ENCODE measurements around the gene FRYL. TPM values are rescaled to one million over a fixed set of nuclear protein-coding genes. Genes with fewer than 3 reads are reported as not detected.

FRYL gene
- total RNA-seq, 1 experiment from 2014 or later: 47.7 TPM

- intact Hi-C loops (cut with micrococcal nuclease): no loop called here
- no peak for DNase-seq (ENCODE audit: low read depth, low spot score)
- Histone ChIP-seq H3K9ac (ENCODE audit: low read length) (no peak overlapping the region), H3K4me1 (ENCODE audit: control insufficient read depth in 1 of 2, insufficient read depth in 2 of 2, low read length in 2 of 2) (peaks cover 2 to 15% of the 10 kb centered on the region in 2 experiments; a peak in 3 of 4 replicates), H3K27me3 (ENCODE audit: insufficient read depth, low read length) (no peaks in the 10 kb centered on the region), H3K36me3 (ENCODE audit: control insufficient read depth in 1 of 2, insufficient read depth in 2 of 2, low read length in 2 of 2) (no peaks in the 10 kb centered on the region), H3K79me2 (ENCODE audit: insufficient read depth, low read length) (peaks cover 4% of the 10 kb centered on the region; the same call in 1 of the 2 replicates), H3K4me2 (ENCODE audit: low read length) (no peak overlapping the region), H3K4me3 (replicated peaks in 1 of 2; ENCODE audit: low read depth in 1 of 2, low read length in 2 of 2) (no peak overlapping the region), H3K9me2 (ENCODE audit: insufficient read depth) (no peaks in the 10 kb centered on the region), H3K9me3 (ENCODE audit: control insufficient read depth in 1 of 2, insufficient read depth in 1 of 2, low read depth in 1 of 2, low read length in 2 of 2) (no peaks in the 10 kb centered on the region), H2AFZ (ENCODE audit: low read depth, low read length, poor library complexity, severe bottlenecking) (no peak overlapping the region), H3K27ac (ENCODE audit: low read depth, low read length) (no peak overlapping the region), H4K20me1 (ENCODE audit: insufficient read depth) (no peaks in the 10 kb centered on the region)
- BruUV-seq (replicated peaks): no TSS peak
- CTCF ChIA-PET: no interaction called here
- POLR2A ChIA-PET: no interaction called here
- no peak for ATAC-seq
- RAD21 ChIA-PET (ENCODE audit: low non-redundant PET in 1 of 2, low total read pairs in 2 of 2, uncharacterized antibody in 2 of 2, unreplicated experiment in 2 of 2): no interaction called here
- TF ChIP-seq ZFX (IDR thresholded peaks at IDR 0.05): no peak
Observed at GRCh38 chr4:48481581-48481980, 298.5 kb downstream of the FRYL start.

DNA sequence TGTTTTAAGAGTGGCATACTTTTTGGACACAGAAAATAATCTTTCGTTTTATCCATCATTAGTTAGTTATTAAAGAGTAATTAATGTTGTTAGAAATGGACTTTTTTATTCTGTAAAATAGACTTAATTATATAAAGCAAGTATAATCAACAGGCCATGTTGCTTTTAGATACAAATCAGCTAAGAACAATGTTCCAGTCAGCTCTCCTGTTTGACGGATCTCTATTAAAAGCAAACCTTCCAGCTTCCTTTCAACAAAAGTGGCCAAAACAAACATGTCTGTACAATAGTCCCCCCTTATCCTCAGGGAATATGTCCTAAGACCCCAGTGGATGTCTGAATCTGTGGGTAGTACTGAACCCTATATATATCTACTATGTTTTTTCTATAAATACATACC lies 301.8 kb downstream of the FRYL start:
- POLR2A ChIA-PET: no interaction called here
- RAD21 ChIA-PET (ENCODE audit: low non-redundant PET in 1 of 2, low total read pairs in 2 of 2, uncharacterized antibody in 2 of 2, unreplicated experiment in 2 of 2): no interaction called here
- Histone ChIP-seq H3K27ac (ENCODE audit: low read depth, low read length) (no peak overlapping the region), H3K79me2 (ENCODE audit: insufficient read depth, low read length) (no peaks in the 10 kb centered on the region), H4K20me1 (ENCODE audit: insufficient read depth) (no peaks in the 10 kb centered on the region), H3K4me3 (replicated peaks in 1 of 2; ENCODE audit: low read depth in 1 of 2, low read length in 2 of 2) (no peak overlapping the region), H3K9me2 (ENCODE audit: insufficient read depth) (no peaks in the 10 kb centered on the region), H3K36me3 (ENCODE audit: control insufficient read depth in 1 of 2, insufficient read depth in 2 of 2, low read length in 2 of 2) (no peaks in the 10 kb centered on the region), H3K4me1 (ENCODE audit: control insufficient read depth in 1 of 2, insufficient read depth in 2 of 2, low read length in 2 of 2) (peaks cover 2 to 5% of the 10 kb centered on the region in 2 experiments; a peak in 3 of 4 replicates), H3K9me3 (ENCODE audit: control insufficient read depth in 1 of 2, insufficient read depth in 1 of 2, low read depth in 1 of 2, low read length in 2 of 2) (no peaks in the 10 kb centered on the region), H3K9ac (ENCODE audit: low read length) (no peak overlapping the region), H3K4me2 (ENCODE audit: low read length) (no peak overlapping the region), H3K27me3 (ENCODE audit: insufficient read depth, low read length) (no peaks in the 10 kb centered on the region), H2AFZ (ENCODE audit: low read depth, low read length, poor library complexity, severe bottlenecking) (no peak overlapping the region)
- DNase-seq (ENCODE audit: low read depth, low spot score) (no peak), ATAC-seq (no peak)
- no TSS peak for BruUV-seq (replicated peaks)
- intact Hi-C loops (cut with micrococcal nuclease): no loop called here
- no peak for TF ChIP-seq EGR1 (IDR thresholded peaks at IDR 0.05; ENCODE audit: low read depth)
- no peak for TF ChIP-seq ZFX (IDR thresholded peaks at IDR 0.05)
- no peak for TF ChIP-seq ZNF274 (IDR thresholded peaks at IDR 0.05; ENCODE audit: low read depth, low read length)
- TF ChIP-seq CEBPB (IDR thresholded peaks at IDR 0.05; ENCODE audit: low read depth): no peak
- no peak for TF ChIP-seq FOSL1 (IDR thresholded peaks at IDR 0.05; ENCODE audit: low read depth)
- TF ChIP-seq YY1 (IDR thresholded peaks at IDR 0.05; ENCODE audit: extremely low read depth, insufficient replicate concordance, low read depth, low read length): no peak
- TF ChIP-seq SP1 (IDR thresholded peaks at IDR 0.05; ENCODE audit: low read depth): no peak
- no peak for TF ChIP-seq SRF (IDR thresholded peaks at IDR 0.05; ENCODE audit: low read depth)
- no peak for TF ChIP-seq POLR2AphosphoS5 (IDR thresholded peaks at IDR 0.05; ENCODE audit: low read depth, low read length)
- TF ChIP-seq ELF1 (IDR thresholded peaks at IDR 0.05; ENCODE audit: borderline replicate concordance, low read depth): no peak
- TF ChIP-seq, protein P1, sequence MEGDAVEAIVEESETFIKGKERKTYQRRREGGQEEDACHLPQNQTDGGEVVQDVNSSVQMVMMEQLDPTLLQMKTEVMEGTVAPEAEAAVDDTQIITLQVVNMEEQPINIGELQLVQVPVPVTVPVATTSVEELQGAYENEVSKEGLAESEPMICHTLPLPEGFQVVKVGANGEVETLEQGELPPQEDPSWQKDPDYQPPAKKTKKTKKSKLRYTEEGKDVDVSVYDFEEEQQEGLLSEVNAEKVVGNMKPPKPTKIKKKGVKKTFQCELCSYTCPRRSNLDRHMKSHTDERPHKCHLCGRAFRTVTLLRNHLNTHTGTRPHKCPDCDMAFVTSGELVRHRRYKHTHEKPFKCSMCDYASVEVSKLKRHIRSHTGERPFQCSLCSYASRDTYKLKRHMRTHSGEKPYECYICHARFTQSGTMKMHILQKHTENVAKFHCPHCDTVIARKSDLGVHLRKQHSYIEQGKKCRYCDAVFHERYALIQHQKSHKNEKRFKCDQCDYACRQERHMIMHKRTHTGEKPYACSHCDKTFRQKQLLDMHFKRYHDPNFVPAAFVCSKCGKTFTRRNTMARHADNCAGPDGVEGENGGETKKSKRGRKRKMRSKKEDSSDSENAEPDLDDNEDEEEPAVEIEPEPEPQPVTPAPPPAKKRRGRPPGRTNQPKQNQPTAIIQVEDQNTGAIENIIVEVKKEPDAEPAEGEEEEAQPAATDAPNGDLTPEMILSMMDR (IDR thresholded peaks at IDR 0.05 in 2 of 3, conservative IDR thresholded peaks at IDR 0.05 in 1 of 3; ENCODE audit: borderline replicate concordance in 1 of 3, insufficient read depth in 1 of 3, low read depth in 2 of 3, low read length in 2 of 3): no peak
- TF ChIP-seq ATF3 (IDR thresholded peaks at IDR 0.05): no peak
- TF ChIP-seq EZH2 (IDR thresholded peaks at IDR 0.05): no peak
- no peak for TF ChIP-seq EZH2phosphoT487 (IDR thresholded peaks at IDR 0.05; ENCODE audit: borderline replicate concordance)
- CTCF ChIA-PET: no interaction called here

All from HCT116 (cell line).